GM21423 (cell line): ENCODE measurements around the gene ZG16B.

Source experiments
- ATAC-seq: cut with Tn5 transposase; IDR thresholded peaks from one replicate; pipeline ENCODE4 v1.9.1; 2021; ENCODE audit warnings: mild to moderate bottlenecking, moderate library complexity; ENCODE audit not compliant: unreplicated experiment

Gene ZG16B

GRCh38 chr16:2842340-2843000 is 12.4 kb downstream of the ZG16B start:
- no peak for ATAC-seq

GRCh38 chr16:2843526-2843925 is 13.4 kb downstream of the ZG16B start:
- ATAC-seq = no peak

- no peak for ATAC-seq
Measured at GRCh38 chr16:2845116-2845515, 15.0 kb downstream of the ZG16B start.

- ATAC-seq = no peak
Measured at GRCh38 chr16:2846511-2847310, 16.6 kb downstream of the ZG16B start.

GRCh38 chr16:2848933-2849725 is 19.0 kb downstream of the ZG16B start:
- ATAC-seq = no peak

GRCh38 chr16:2852003-2852730 is 22.1 kb downstream of the ZG16B start:
- ATAC-seq = no peak

GRCh38 chr16:2852731-2853507 is 22.8 kb downstream of the ZG16B start:
- ATAC-seq = no peak

- no peak for ATAC-seq
Measured at GRCh38 chr16:2853531-2854073, 23.5 kb downstream of the ZG16B start.

GRCh38 chr16:2854700-2855309 is 24.7 kb downstream of the ZG16B start:
- ATAC-seq = no peak

- ATAC-seq = no peak
Measured at GRCh38 chr16:2855536-2855935, 25.4 kb downstream of the ZG16B start.

GRCh38 chr16:2856061-2856670 is 26.1 kb downstream of the ZG16B start:
- no peak for ATAC-seq

- ATAC-seq = no peak
Measured at GRCh38 chr16:2856686-2857450, 26.8 kb downstream of the ZG16B start.

- ATAC-seq = no peak
Measured at GRCh38 chr16:2857451-2858244, 27.5 kb downstream of the ZG16B start, which contains the start of gene PRSS22. PRSS22 (minus strand) TSS chr16:2858170; CDS start chr16:2858104, 66 bp downstream.

- no peak for ATAC-seq
Measured at GRCh38 chr16:2858245-2859025, 28.3 kb downstream of the ZG16B start.

- no peak for ATAC-seq
Measured at GRCh38 chr16:2859686-2860265, 29.7 kb downstream of the ZG16B start.
